Calu3 (cell line): ENCODE results near the gene TRIM31. TPM values are rescaled to one million over a fixed set of nuclear protein-coding genes. Genes with fewer than 3 reads are reported as not detected.
A peak's percentile ranks its signal among the peaks of the same experiment; 100 is the strongest.

ENCODE experiments used
- BruUV-seq: library from RNA; stranded (reverse); fragments of 400-500 nt; replicated peaks from 2 replicates; lab custom pipeline; 2021; lab: Mats Ljungman, UMichigan
- CTCF ChIA-PET: fragments of 300-600 bp; sonication (Branson Sonifier 250); formaldehyde crosslinking; loops from one replicate; lab custom pipeline; 2022; ENCODE audit warnings: antibody characterized with exemption; lab: Charles Lee
- DNase-seq: peaks from one replicate; pipeline ENCODE4 v3.0.0; 2022
- H3K27ac Mint-ChIP-seq: one replicate; pipeline ENCODE4 v1.8.0; 2022; ENCODE audit warnings: mixed read lengths; ENCODE audit not compliant: unreplicated experiment
- H3K27me3 Mint-ChIP-seq: one replicate; pipeline ENCODE4 v1.8.0; 2022; ENCODE audit warnings: mixed read lengths; ENCODE audit not compliant: unreplicated experiment
- H3K36me3 Mint-ChIP-seq: one replicate; pipeline ENCODE4 v1.8.0; 2022; ENCODE audit warnings: mild to moderate bottlenecking, moderate library complexity, mixed read lengths; ENCODE audit not compliant: insufficient read depth, unreplicated experiment
- H3K4me1 Mint-ChIP-seq: one replicate; pipeline ENCODE4 v1.8.0; 2022; ENCODE audit warnings: mild to moderate bottlenecking, low read depth, mixed read lengths; ENCODE audit not compliant: unreplicated experiment
- H3K4me3 Mint-ChIP-seq: one replicate; pipeline ENCODE4 v1.8.0; 2022; ENCODE audit warnings: mild to moderate bottlenecking, low read depth, moderate library complexity, mixed read lengths; ENCODE audit not compliant: unreplicated experiment
- H3K9me3 Mint-ChIP-seq: one replicate; pipeline ENCODE4 v1.8.0; 2022; ENCODE audit warnings: low read depth, mixed read lengths; ENCODE audit not compliant: unreplicated experiment
- CTCF ChIP-seq: fragments of 200-600 bp; IDR thresholded peaks from one replicate; pipeline ENCODE4 v1.8.0; 2022; ENCODE audit warnings: antibody characterized with exemption; ENCODE audit not compliant: unreplicated experiment
- intact Hi-C: fragments of 100-400 bp; cut with micrococcal nuclease; formaldehyde crosslinking; loops from one replicate; pipeline ENCODE4 v1.10.0; 2022; ENCODE audit not compliant: unreplicated experiment
- total RNA-seq: library from RNA; stranded (reverse); gene quantifications from 2 replicates; pipeline ENCODE4 v1.2.3, GENCODE V29; 2022

The TRIM31 gene
- total RNA-seq, 1 experiment from 2014 or later = 161 TPM

DNA sequence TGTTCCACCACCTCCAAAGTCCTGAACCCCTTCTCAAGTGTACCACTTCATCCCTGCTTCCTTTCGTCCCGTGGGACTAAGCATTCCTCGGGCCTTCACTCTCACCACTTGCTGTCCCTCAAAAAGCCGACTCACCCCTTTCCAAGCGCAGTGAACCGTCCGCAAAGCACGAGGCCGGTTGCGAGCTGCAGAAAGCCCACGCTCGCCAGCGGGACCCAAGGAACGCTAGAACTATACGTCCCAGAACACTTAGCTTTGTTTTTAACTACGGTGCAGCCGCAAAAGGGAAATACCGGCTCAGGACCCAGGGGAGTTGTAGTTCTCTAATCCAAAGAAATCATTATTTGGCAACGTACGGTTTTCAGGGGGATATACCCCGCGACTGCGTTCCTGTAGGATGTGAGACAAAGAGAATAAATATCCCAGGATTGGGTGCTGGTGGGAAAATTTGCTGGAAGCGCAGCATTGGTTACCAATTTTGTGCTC, 52.2 kb downstream of the TRIM31 start:
- peaks cover 20% of the 10 kb centered on the region for H3K36me3 Mint-ChIP-seq
- CTCF ChIA-PET = interaction anchor here (0.6 to 1.7 kb wide), 8 partner anchors 31 to 386 kb away, joined by 3 to 4 read pairs (median 3); partner anchors contain the start of gene TRIM40
- intact Hi-C loops = no loop called here
- peaks cover 9% of the 10 kb centered on the region for H3K4me1 Mint-ChIP-seq
- H3K27ac Mint-ChIP-seq = peak overlapping the region; percentile 87
- no peak for TF ChIP-seq CTCF
- BruUV-seq = TSS peak; percentile 83
- DNase-seq = peak; percentile 23
- H3K27me3 Mint-ChIP-seq = no peaks in the 10 kb centered on the region
- H3K9me3 Mint-ChIP-seq = no peaks in the 10 kb centered on the region
- H3K4me3 Mint-ChIP-seq = peak overlapping the region; percentile 96

DNA sequence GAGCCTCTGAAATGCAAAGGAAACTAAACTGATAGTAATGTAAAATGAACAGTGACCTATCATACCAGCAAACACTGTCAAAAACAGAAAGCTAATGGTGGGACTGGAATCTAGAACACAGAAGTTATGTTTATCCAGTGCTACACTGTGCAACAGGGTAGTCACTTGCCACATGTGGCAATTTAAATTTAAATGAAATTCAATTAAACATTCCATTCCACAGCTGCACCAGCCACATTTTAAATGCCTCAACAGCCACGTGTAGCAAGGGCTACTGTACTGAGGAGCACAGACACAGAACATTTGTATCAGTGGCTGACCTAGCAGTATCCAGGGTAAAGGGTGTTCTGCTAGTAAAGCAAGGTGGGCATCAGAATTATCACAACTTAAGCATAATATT, 57.4 kb downstream of the TRIM31 start:
- Mint-ChIP-seq H3K27ac (no peak overlapping the region), H3K4me3 (no peak overlapping the region), H3K27me3 (no peaks in the 10 kb centered on the region), H3K4me1 (no peaks in the 10 kb centered on the region), H3K36me3 (peaks cover 4% of the 10 kb centered on the region), H3K9me3 (no peaks in the 10 kb centered on the region)
- no peak for DNase-seq
- intact Hi-C loops = no loop called here
- CTCF ChIA-PET = no interaction called here
- no peak for TF ChIP-seq CTCF
- BruUV-seq = no TSS peak

DNA sequence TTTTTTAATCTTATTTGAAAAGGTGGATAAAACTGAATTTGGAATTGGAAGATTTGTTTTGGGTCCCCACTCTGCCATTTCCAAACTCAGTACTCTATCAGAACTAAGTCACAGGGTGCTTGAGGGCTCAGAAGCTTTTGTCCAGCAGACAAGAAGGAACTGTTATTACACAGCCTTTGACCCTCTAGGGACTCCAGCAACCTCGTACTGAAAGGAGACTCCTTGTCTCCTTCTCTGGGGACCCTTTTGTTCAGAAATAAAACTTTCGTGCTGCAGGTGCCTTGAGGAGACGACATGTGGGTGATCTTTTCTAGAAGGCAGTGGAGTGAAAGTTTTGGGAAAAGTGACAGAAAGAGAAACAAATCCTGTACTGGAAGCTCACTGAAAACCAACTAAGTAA, 59.2 kb downstream of the TRIM31 start:
- no peak for TF ChIP-seq CTCF
- H3K27me3 Mint-ChIP-seq = no peaks in the 10 kb centered on the region

More for the DNA sequence above, 59.2 kb downstream of the TRIM31 start:
- no TSS peak for BruUV-seq
- DNase-seq = no peak
- peaks cover 6% of the 10 kb centered on the region for H3K36me3 Mint-ChIP-seq
- H3K27ac Mint-ChIP-seq = no peak overlapping the region
- CTCF ChIA-PET = no interaction called here
- intact Hi-C loops = no loop called here
- no peaks in the 10 kb centered on the region for H3K4me1 Mint-ChIP-seq
- no peaks in the 10 kb centered on the region for H3K9me3 Mint-ChIP-seq
- H3K4me3 Mint-ChIP-seq = no peak overlapping the region

Other genes starting within 250 kb of the TRIM31 start
- 451 and 963 TPM in 2 replicates for gene HLA-A, start 170.6 kb downstream of the TRIM31 start, total RNA-seq
- gene POLR1H, start 51.8 kb downstream of the TRIM31 start, total RNA-seq = 25.1 and 25.2 TPM in 2 replicates
- gene PPP1R11, start 45.9 kb downstream of the TRIM31 start, total RNA-seq = 72.8 and 75.2 TPM in 2 replicates
- gene RNF39, start 37.3 kb downstream of the TRIM31 start, total RNA-seq = 1.3 and 1.4 TPM in 2 replicates
- 0.29 TPM in 1 of 2 replicates, not detected in the other for gene TRIM40, start 23.1 kb upstream of the TRIM31 start, total RNA-seq
- gene TRIM10, start 48.1 kb upstream of the TRIM31 start, total RNA-seq = 1.8 and 2.7 TPM in 2 replicates
- gene TRIM15, start 50.5 kb upstream of the TRIM31 start, total RNA-seq = 11.8 and 13.5 TPM in 2 replicates
- 89.9 and 118 TPM in 2 replicates for gene TRIM26, start 100.3 kb upstream of the TRIM31 start, total RNA-seq
- 22.0 and 22.3 TPM in 2 replicates for gene TRIM39, start 213.8 kb upstream of the TRIM31 start, total RNA-seq
- 53.3 and 64.2 TPM in 2 replicates for gene RPP21, start 232.1 kb upstream of the TRIM31 start, total RNA-seq